SK-N-SH treated with all-trans-retinoic acid at 6 μM for 48 hours (cell line): Measurements from ENCODE around the gene ASAP2.

Source experiments
- ATAC-seq: fragments of 200-7000 bp; cut with Tn5 transposase; 3 replicates; pipeline ENCODE4 v1.9.1; 2020; ENCODE audit warnings: mild to moderate bottlenecking, moderate library complexity
- ARNTL ChIP-seq: fragments of 450-650 bp; formaldehyde crosslinking; IDR thresholded peaks from 2 replicates; pipeline ENCODE4 v1.5.0; 2020; ENCODE audit warnings: low read depth, mild to moderate bottlenecking, moderate library complexity, borderline replicate concordance
- BACH2 ChIP-seq: fragments of 250-450 bp; sonication (Bioruptor Pico); IDR thresholded peaks from 2 replicates; pipeline ENCODE4 v1.9.0; 2021; ENCODE audit warnings: mild to moderate bottlenecking, borderline replicate concordance
- CREB5 ChIP-seq: fragments of 250-450 bp; sonication (Bioruptor Pico); IDR thresholded peaks from 2 replicates; pipeline ENCODE4 v1.5.1; 2020; ENCODE audit warnings: low read depth, mild to moderate bottlenecking, moderate library complexity
- CSDC2 ChIP-seq: fragments of 250-450 bp; sonication (Bioruptor Pico); IDR thresholded peaks from 2 replicates; pipeline ENCODE4 v1.5.0; 2020; ENCODE audit warnings: mild to moderate bottlenecking, moderate library complexity
- GLIS3 ChIP-seq: fragments of 250-450 bp; sonication (Bioruptor Pico); IDR thresholded peaks from 2 replicates; pipeline ENCODE4 v1.5.0; 2020; ENCODE audit warnings: mild to moderate bottlenecking, moderate library complexity
- ISL1 ChIP-seq: fragments of 250-450 bp; sonication (Bioruptor Pico); IDR thresholded peaks from 2 replicates; pipeline ENCODE4 v2.1.2; 2022; ENCODE audit warnings: mild to moderate bottlenecking, moderate library complexity
- OSR1 ChIP-seq: fragments of 250-450 bp; sonication (Bioruptor Pico); IDR thresholded peaks from 2 replicates; pipeline ENCODE4 v1.8.0; 2022; ENCODE audit warnings: moderate library complexity, mild to moderate bottlenecking, inconsistent platforms
- POU6F1 ChIP-seq: fragments of 250-450 bp; sonication (Bioruptor Pico); IDR thresholded peaks from 2 replicates; pipeline ENCODE4 v1.8.0; 2021; ENCODE audit warnings: low read depth, mild to moderate bottlenecking, moderate library complexity, borderline replicate concordance
- PPARA ChIP-seq: fragments of 250-450 bp; sonication (Bioruptor Pico); IDR thresholded peaks from 2 replicates; pipeline ENCODE4 v1.5.0; 2020; ENCODE audit warnings: mild to moderate bottlenecking, borderline replicate concordance
- RARB ChIP-seq: fragments of 250-450 bp; sonication (Bioruptor Pico); IDR thresholded peaks from 2 replicates; pipeline ENCODE4 v1.8.0; 2021; ENCODE audit warnings: mild to moderate bottlenecking, moderate library complexity
- SNAI2 ChIP-seq: fragments of 250-450 bp; sonication (Bioruptor Pico); IDR thresholded peaks from 2 replicates; pipeline ENCODE4 v1.5.0; 2020; ENCODE audit warnings: mild to moderate bottlenecking, moderate library complexity
- TCF4 ChIP-seq: fragments of 250-450 bp; sonication (Bioruptor Pico); IDR thresholded peaks from 2 replicates; pipeline ENCODE4 v1.8.0; 2021; ENCODE audit warnings: mild to moderate bottlenecking, moderate library complexity, borderline replicate concordance
- ZC3H10 ChIP-seq: fragments of 250-450 bp; sonication (Bioruptor Pico); IDR thresholded peaks from 2 replicates; pipeline ENCODE4 v1.5.1; 2021; ENCODE audit warnings: mild to moderate bottlenecking, moderate library complexity
- ZFP3 ChIP-seq: fragments of 250-450 bp; sonication (Bioruptor Pico); IDR thresholded peaks from 2 replicates; pipeline ENCODE4 v1.5.0; 2020; ENCODE audit warnings: mild to moderate bottlenecking, moderate library complexity
- ZFP30 ChIP-seq: fragments of 450-650 bp; formaldehyde crosslinking; IDR thresholded peaks from 2 replicates; pipeline ENCODE4 v1.5.0; 2022; ENCODE audit warnings: mild to moderate bottlenecking, moderate library complexity
- ZNF565 ChIP-seq: fragments of 450-650 bp; formaldehyde crosslinking; conservative IDR thresholded peaks from 2 replicates; pipeline ENCODE4 v1.5.0; 2020; ENCODE audit warnings: low read depth, mild to moderate bottlenecking, moderate library complexity
- ZNF70 ChIP-seq: fragments of 450-650 bp; formaldehyde crosslinking; IDR thresholded peaks from 2 replicates; pipeline ENCODE4 v1.5.0; 2020; ENCODE audit warnings: mild to moderate bottlenecking, moderate library complexity
- ZNF8 ChIP-seq: fragments of 450-650 bp; formaldehyde crosslinking; IDR thresholded peaks from 2 replicates; pipeline ENCODE4 v1.5.0; 2020; ENCODE audit warnings: mild to moderate bottlenecking, moderate library complexity
- TF ChIP-seq, protein P1 (sequence below): fragments of 250-450 bp; sonication (Bioruptor Pico); IDR thresholded peaks from 2 replicates; pipeline ENCODE4 v1.5.1; 2021; ENCODE audit warnings: mild to moderate bottlenecking, moderate library complexity
- TF ChIP-seq, protein P2 (sequence below): fragments of 250-450 bp; sonication (Bioruptor Pico); IDR thresholded peaks from 2 replicates; pipeline ENCODE4 v1.5.0; 2020; ENCODE audit warnings: mild to moderate bottlenecking, moderate library complexity
- TF ChIP-seq, protein P3 (sequence below): fragments of 250-450 bp; sonication (Bioruptor Pico); IDR thresholded peaks from 2 replicates; pipeline ENCODE4 v1.8.0; 2020; ENCODE audit warnings: mild to moderate bottlenecking, moderate library complexity, borderline replicate concordance

Gene ASAP2

GRCh38 chr2:9327873-9328352, 121.3 kb downstream of the ASAP2 start:
- TF ChIP-seq, protein P1, sequence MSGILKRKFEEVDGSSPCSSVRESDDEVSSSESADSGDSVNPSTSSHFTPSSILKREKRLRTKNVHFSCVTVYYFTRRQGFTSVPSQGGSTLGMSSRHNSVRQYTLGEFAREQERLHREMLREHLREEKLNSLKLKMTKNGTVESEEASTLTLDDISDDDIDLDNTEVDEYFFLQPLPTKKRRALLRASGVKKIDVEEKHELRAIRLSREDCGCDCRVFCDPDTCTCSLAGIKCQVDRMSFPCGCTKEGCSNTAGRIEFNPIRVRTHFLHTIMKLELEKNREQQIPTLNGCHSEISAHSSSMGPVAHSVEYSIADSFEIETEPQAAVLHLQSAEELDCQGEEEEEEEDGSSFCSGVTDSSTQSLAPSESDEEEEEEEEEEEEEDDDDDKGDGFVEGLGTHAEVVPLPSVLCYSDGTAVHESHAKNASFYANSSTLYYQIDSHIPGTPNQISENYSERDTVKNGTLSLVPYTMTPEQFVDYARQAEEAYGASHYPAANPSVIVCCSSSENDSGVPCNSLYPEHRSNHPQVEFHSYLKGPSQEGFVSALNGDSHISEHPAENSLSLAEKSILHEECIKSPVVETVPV: no peak
- TF ChIP-seq CREB5 (CRISPR knock-in tag) (no peak), CSDC2 (CRISPR knock-in tag) (no peak), POU6F1 (CRISPR knock-in tag) (no peak), ISL1 (no peak), ZFP30 (CRISPR knock-in tag) (no peak), ARNTL (no peak), BACH2 (no peak), SNAI2 (CRISPR knock-in tag) (no peak), ZNF70 (CRISPR knock-in tag) (no peak), TCF4 (CRISPR knock-in tag) (no peak), ZC3H10 (no peak), ZNF8 (no peak), GLIS3 (CRISPR knock-in tag) (no peak)
- TF ChIP-seq, protein P2, sequence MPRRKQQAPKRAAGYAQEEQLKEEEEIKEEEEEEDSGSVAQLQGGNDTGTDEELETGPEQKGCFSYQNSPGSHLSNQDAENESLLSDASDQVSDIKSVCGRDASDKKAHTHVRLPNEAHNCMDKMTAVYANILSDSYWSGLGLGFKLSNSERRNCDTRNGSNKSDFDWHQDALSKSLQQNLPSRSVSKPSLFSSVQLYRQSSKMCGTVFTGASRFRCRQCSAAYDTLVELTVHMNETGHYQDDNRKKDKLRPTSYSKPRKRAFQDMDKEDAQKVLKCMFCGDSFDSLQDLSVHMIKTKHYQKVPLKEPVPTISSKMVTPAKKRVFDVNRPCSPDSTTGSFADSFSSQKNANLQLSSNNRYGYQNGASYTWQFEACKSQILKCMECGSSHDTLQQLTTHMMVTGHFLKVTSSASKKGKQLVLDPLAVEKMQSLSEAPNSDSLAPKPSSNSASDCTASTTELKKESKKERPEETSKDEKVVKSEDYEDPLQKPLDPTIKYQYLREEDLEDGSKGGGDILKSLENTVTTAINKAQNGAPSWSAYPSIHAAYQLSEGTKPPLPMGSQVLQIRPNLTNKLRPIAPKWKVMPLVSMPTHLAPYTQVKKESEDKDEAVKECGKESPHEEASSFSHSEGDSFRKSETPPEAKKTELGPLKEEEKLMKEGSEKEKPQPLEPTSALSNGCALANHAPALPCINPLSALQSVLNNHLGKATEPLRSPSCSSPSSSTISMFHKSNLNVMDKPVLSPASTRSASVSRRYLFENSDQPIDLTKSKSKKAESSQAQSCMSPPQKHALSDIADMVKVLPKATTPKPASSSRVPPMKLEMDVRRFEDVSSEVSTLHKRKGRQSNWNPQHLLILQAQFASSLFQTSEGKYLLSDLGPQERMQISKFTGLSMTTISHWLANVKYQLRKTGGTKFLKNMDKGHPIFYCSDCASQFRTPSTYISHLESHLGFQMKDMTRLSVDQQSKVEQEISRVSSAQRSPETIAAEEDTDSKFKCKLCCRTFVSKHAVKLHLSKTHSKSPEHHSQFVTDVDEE: no peak
- TF ChIP-seq, protein P3, sequence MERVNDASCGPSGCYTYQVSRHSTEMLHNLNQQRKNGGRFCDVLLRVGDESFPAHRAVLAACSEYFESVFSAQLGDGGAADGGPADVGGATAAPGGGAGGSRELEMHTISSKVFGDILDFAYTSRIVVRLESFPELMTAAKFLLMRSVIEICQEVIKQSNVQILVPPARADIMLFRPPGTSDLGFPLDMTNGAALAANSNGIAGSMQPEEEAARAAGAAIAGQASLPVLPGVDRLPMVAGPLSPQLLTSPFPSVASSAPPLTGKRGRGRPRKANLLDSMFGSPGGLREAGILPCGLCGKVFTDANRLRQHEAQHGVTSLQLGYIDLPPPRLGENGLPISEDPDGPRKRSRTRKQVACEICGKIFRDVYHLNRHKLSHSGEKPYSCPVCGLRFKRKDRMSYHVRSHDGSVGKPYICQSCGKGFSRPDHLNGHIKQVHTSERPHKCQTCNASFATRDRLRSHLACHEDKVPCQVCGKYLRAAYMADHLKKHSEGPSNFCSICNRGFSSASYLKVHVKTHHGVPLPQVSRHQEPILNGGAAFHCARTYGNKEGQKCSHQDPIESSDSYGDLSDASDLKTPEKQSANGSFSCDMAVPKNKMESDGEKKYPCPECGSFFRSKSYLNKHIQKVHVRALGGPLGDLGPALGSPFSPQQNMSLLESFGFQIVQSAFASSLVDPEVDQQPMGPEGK (CRISPR knock-in tag): no peak
- no peak for ATAC-seq

DNA sequence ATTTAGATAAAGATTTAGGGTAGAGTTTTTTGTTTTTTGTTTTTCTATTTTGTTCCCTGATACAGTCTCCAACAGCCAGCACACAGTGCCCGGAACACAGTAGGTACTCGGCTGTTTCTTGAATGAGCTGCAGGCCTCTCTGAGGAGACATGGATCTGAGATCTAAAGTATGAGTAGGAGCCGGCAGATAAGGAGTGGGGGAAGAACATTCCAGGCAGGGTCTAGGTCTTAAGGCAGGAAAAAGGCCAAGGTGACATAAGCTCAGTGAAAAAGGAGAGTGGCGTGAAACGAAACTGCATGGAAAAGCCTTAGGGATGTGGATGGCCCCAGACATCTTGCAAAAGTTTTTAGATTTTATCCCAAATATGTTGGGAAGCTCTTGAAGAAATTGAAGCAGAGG, 122.3 kb downstream of the ASAP2 start:
- no peak for TF ChIP-seq OSR1 (CRISPR knock-in tag)
- TF ChIP-seq ZNF8: no peak
- TF ChIP-seq, protein P1: no peak
- TF ChIP-seq PPARA (CRISPR knock-in tag): no peak
- ATAC-seq: no peak

GRCh38 chr2:9329497-9329896, 122.9 kb downstream of the ASAP2 start:
- TF ChIP-seq ZFP3 (no peak), ARNTL (no peak), TCF4 (CRISPR knock-in tag) (no peak), GLIS3 (CRISPR knock-in tag) (no peak), PPARA (CRISPR knock-in tag) (no peak), ZNF565 (CRISPR knock-in tag) (no peak), RARB (no peak), ZNF8 (no peak), SNAI2 (CRISPR knock-in tag) (no peak), ZC3H10 (no peak), ISL1 (no peak), ZFP30 (CRISPR knock-in tag) (no peak)
- TF ChIP-seq, protein P1: no peak
- no peak for ATAC-seq
